Measurements from ENCODE around the gene USP34. TPM values are rescaled to one million over a fixed set of nuclear protein-coding genes. Genes with fewer than 3 reads are reported as not detected.

The USP34 gene
- total and polyA plus RNA-seq, 2 of the 8 experiments (the other 6 are each of a cell fraction or from before 2014, with no cell fraction given), result 56.7 to 91.7 TPM

DNA sequence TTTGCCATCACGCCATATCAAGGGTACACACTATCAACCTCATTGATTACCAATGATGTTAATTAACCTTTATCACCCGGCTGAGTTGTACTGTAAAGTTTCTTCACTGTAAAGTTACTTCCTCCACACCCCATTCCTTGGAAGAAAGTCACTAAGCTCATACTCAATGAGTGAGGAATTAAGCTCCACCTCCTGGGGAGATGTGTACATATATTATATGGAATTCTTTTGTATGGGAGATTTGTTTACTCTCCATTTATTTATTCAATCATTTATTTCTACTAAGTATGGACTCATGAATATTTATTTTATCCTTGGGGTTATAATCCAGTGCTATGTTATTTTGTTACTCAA lies 252.1 kb downstream of the USP34 start:
- H2AK5ac ChIP-seq (ENCODE audit: low read depth, low read length), result no peak overlapping the region
- no peak overlapping the region for H3K23ac ChIP-seq (ENCODE audit: insufficient read length)
- 92% methylated on average over 2 of the region's 2 CpGs; no CpG with 5 or more reads in 1 of the 2 experiments for WGBS, 2 experiments (ENCODE audit: extremely low coverage in 1 of 2, insufficient coverage in 1 of 2, insufficient read length in 1 of 2, insufficient replicate concordance in 2 of 2, low coverage in 1 of 2, low lambda C conversion rate in 2 of 2, missing lambda C conversion rate in 1 of 2)
- H3K79me1 ChIP-seq (ENCODE audit: low read depth, low read length), result no peaks in the 10 kb centered on the region
- no peak overlapping the region for H3K27ac ChIP-seq (ENCODE audit: low read depth, low read length)
- H3K9ac ChIP-seq (replicated peaks in 1 of 4; ENCODE audit: extremely low read depth in 1 of 4, low read depth in 3 of 4, low read length in 3 of 4), result no peak overlapping the region
- H3K23me2 ChIP-seq (ENCODE audit: low read depth, low read length), result no peaks in the 10 kb centered on the region
- H3K4ac ChIP-seq (replicated peaks; ENCODE audit: insufficient read length, low read depth, low read length), result no peak overlapping the region
- no peak overlapping the region for H3K56ac ChIP-seq (replicated peaks; ENCODE audit: insufficient read length, low read depth, low read length)
- H3K4me1 ChIP-seq (replicated peaks in 1 of 4; ENCODE audit: control insufficient read depth in 3 of 4, insufficient read depth in 4 of 4, low read length in 3 of 4), result no peaks in the 10 kb centered on the region
- ChIA-PET CTCF (ENCODE audit: partially characterized antibody) (no interaction called here), POLR2A (ENCODE audit: partially characterized antibody) (no interaction called here)
- H3K14ac ChIP-seq (ENCODE audit: insufficient read length), result no peak overlapping the region
- no peak overlapping the region for H4K5ac ChIP-seq (ENCODE audit: insufficient read length, low read depth, low read length)
- H3K36me3 ChIP-seq (ENCODE audit: control insufficient read depth in 2 of 4, insufficient read depth in 4 of 4, low read length in 3 of 4), result peaks cover 0 to 45% (median 22%) of the 10 kb centered on the region in 4 experiments
- no peak overlapping the region for H2BK15ac ChIP-seq (ENCODE audit: low read length)
- no peaks in the 10 kb centered on the region for H3K9me3 ChIP-seq (ENCODE audit: insufficient read depth in 2 of 2, low read depth in 1 of 2, low read length in 1 of 2)
- DNase-seq (ENCODE audit: low read depth in 1 of 2, low spot score in 2 of 2) (no peak), FAIRE-seq (no peak)
- no peak overlapping the region for H2BK12ac ChIP-seq (ENCODE audit: low read depth, low read length)
- H3K18ac ChIP-seq (ENCODE audit: extremely low read depth, low read length), result no peak overlapping the region
- H3K4me3 ChIP-seq (ENCODE audit: extremely low read depth in 1 of 4, insufficient read depth in 2 of 4, low read depth in 3 of 4, low read length in 4 of 4), result no peak overlapping the region
- H3K79me2 ChIP-seq (ENCODE audit: control insufficient read depth in 1 of 2, insufficient read depth in 2 of 2, low read length in 2 of 2), result no peaks in the 10 kb centered on the region
- no peak overlapping the region for H2AFZ ChIP-seq (ENCODE audit: low read length)
- no peak overlapping the region for H2BK20ac ChIP-seq (ENCODE audit: low read length)
- H4K20me1 ChIP-seq (replicated peaks in 1 of 2; ENCODE audit: control insufficient read depth in 1 of 2, insufficient read depth in 2 of 2, low read length in 2 of 2), result no peaks in the 10 kb centered on the region
- no peak overlapping the region for H4K91ac ChIP-seq (replicated peaks; ENCODE audit: insufficient read length, low read length)
- H2BK5ac ChIP-seq (ENCODE audit: low read depth, low read length), result no peak overlapping the region
- TF ChIP-seq, protein P1, sequence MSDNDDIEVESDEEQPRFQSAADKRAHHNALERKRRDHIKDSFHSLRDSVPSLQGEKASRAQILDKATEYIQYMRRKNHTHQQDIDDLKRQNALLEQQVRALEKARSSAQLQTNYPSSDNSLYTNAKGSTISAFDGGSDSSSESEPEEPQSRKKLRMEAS (IDR thresholded peaks at IDR 0.05), result no peak
- TF ChIP-seq ASH2L (IDR thresholded peaks at IDR 0.05; ENCODE audit: low read length) (no peak), SP4 (IDR thresholded peaks at IDR 0.05; ENCODE audit: low read length) (no peak), FOSL1 (IDR thresholded peaks at IDR 0.05; ENCODE audit: insufficient read depth, low read depth, low read length) (no peak), PHF8 (conservative IDR thresholded peaks at IDR 0.05; ENCODE audit: low read depth, low read length) (no peak), GABPA (IDR thresholded peaks at IDR 0.05; ENCODE audit: borderline replicate concordance, insufficient read depth, low read length) (no peak), SIRT6 (IDR thresholded peaks at IDR 0.05; ENCODE audit: low read length) (no peak), HDAC2 (IDR thresholded peaks at IDR 0.05; ENCODE audit: borderline replicate concordance in 1 of 2, low read depth in 2 of 2, low read length in 2 of 2) (no peak)
- TF ChIP-seq, protein P2, sequence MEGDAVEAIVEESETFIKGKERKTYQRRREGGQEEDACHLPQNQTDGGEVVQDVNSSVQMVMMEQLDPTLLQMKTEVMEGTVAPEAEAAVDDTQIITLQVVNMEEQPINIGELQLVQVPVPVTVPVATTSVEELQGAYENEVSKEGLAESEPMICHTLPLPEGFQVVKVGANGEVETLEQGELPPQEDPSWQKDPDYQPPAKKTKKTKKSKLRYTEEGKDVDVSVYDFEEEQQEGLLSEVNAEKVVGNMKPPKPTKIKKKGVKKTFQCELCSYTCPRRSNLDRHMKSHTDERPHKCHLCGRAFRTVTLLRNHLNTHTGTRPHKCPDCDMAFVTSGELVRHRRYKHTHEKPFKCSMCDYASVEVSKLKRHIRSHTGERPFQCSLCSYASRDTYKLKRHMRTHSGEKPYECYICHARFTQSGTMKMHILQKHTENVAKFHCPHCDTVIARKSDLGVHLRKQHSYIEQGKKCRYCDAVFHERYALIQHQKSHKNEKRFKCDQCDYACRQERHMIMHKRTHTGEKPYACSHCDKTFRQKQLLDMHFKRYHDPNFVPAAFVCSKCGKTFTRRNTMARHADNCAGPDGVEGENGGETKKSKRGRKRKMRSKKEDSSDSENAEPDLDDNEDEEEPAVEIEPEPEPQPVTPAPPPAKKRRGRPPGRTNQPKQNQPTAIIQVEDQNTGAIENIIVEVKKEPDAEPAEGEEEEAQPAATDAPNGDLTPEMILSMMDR (IDR thresholded peaks at IDR 0.05; ENCODE audit: control extremely low read depth in 1 of 3, insufficient read depth in 1 of 3, low read depth in 1 of 3, low read length in 3 of 3), result no peak
- H2BK120ac ChIP-seq (replicated peaks; ENCODE audit: low read depth, low read length), result no peak overlapping the region
- no peak overlapping the region for H4K8ac ChIP-seq (ENCODE audit: extremely low read depth, insufficient read depth, low read length)
- no peak overlapping the region for H3K4me2 ChIP-seq (ENCODE audit: insufficient read depth in 1 of 2, low read depth in 2 of 2, low read length in 2 of 2)
- H3K27me3 ChIP-seq (replicated peaks in 1 of 4; ENCODE audit: control insufficient read depth in 3 of 4, extremely low read depth in 1 of 4, insufficient read depth in 3 of 4, low read length in 3 of 4), result no peaks in the 10 kb centered on the region

Measured in H1 (cell line).